Kasumi-1 (cell line): ENCODE results near the gene GALP.
"Not testable (repeated sequence)": the region's sequence is repeated elsewhere in the genome, so short reads cannot be mapped to it uniquely, and the experiment has no call there.

Experiments
- DNase-seq, 2 experiments: peaks; one replicate each; lab custom pipeline; 2025; lab: John Stamatoyannopoulos, UW

The GALP gene

GRCh38 chr19:56191115-56191514, 15.3 kb downstream of the GALP start:
- DNase-seq = no peak

GRCh38 chr19:56191711-56192110, 15.9 kb downstream of the GALP start:
- DNase-seq = no peak

GRCh38 chr19:56193981-56194640, 18.3 kb downstream of the GALP start:
- no peak for DNase-seq

- DNase-seq = not testable (repeated sequence)
These were observed 21.8 kb downstream of the GALP start, which contains the start of gene ZSCAN5B for GRCh38 chr19:56197646-56198045. Gene ZSCAN5B, minus strand, starts transcription at chr19:56197783. Its CDS starts 4,731 bp downstream, at chr19:56193052.

- DNase-seq = no peak
These were observed 23.9 kb downstream of the GALP start for GRCh38 chr19:56199687-56200086.

GRCh38 chr19:56201973-56202372, 26.2 kb downstream of the GALP start, which contains the start of gene ZSCAN5C:
Gene ZSCAN5C, plus strand, starts transcription at chr19:56202273. Its CDS starts 3,641 bp downstream, at chr19:56205914.
- DNase-seq = no peak

- not testable (repeated sequence) for DNase-seq
These were observed 31.8 kb downstream of the GALP start for GRCh38 chr19:56207581-56207980.

GRCh38 chr19:56209091-56209490, 33.3 kb downstream of the GALP start:
- DNase-seq = no peak

GRCh38 chr19:56210036-56210435, 34.2 kb downstream of the GALP start:
- not testable (repeated sequence) for DNase-seq

GRCh38 chr19:56211718-56212117, 35.9 kb downstream of the GALP start:
- no peak for DNase-seq

- no peak for DNase-seq
These were observed 41.5 kb downstream of the GALP start for GRCh38 chr19:56217039-56217949.

GRCh38 chr19:56218961-56219360, 43.2 kb downstream of the GALP start:
- no peak for DNase-seq

- DNase-seq = not testable (repeated sequence)
These were observed 45.6 kb downstream of the GALP start for GRCh38 chr19:56221442-56221841.

GRCh38 chr19:56221851-56222250, 46.0 kb downstream of the GALP start:
- DNase-seq = no peak

GRCh38 chr19:56222901-56223300, 47.1 kb downstream of the GALP start:
- DNase-seq = no peak

GRCh38 chr19:56223481-56223880, 47.7 kb downstream of the GALP start:
- no peak for DNase-seq
